IPS-18c (cell line): ENCODE measurements around the gene GPR148.

Experiments
- H3K4me3 ChIP-seq: 2 replicates; pipeline ENCODE4 v1.7.0; 2013; ENCODE audit warnings: low read depth, mild to moderate bottlenecking, low read length, moderate library complexity; ENCODE audit not compliant: insufficient read depth
- H3K9me3 ChIP-seq: one replicate; pipeline ENCODE4 v1.6.1; 2013; ENCODE audit warnings: mild to moderate bottlenecking, low read length, moderate library complexity; ENCODE audit not compliant: control insufficient read depth, insufficient read depth

The GPR148 gene

GRCh38 chr2:130764035-130764820 is 35.4 kb downstream of the GPR148 start:
- Histone ChIP-seq H3K9me3 (no peaks in the 10 kb centered on the region), H3K4me3 (no peak overlapping the region)

- Histone ChIP-seq H3K4me3 (no peak overlapping the region), H3K9me3 (no peaks in the 10 kb centered on the region)
Observed at GRCh38 chr2:130764821-130765115, 35.9 kb downstream of the GPR148 start.

GRCh38 chr2:130765464-130765863 is 36.6 kb downstream of the GPR148 start:
- H3K9me3 ChIP-seq = no peaks in the 10 kb centered on the region
- H3K4me3 ChIP-seq = no peak overlapping the region

- H3K9me3 ChIP-seq = no peaks in the 10 kb centered on the region
- no peak overlapping the region for H3K4me3 ChIP-seq
Observed at GRCh38 chr2:130766037-130766436, 37.2 kb downstream of the GPR148 start.

GRCh38 chr2:130766711-130767407 is 38.0 kb downstream of the GPR148 start:
- Histone ChIP-seq H3K9me3 (no peaks in the 10 kb centered on the region), H3K4me3 (no peak overlapping the region)

- no peaks in the 10 kb centered on the region for H3K9me3 ChIP-seq
Observed at GRCh38 chr2:130767408-130767775, 38.5 kb downstream of the GPR148 start.

GRCh38 chr2:130768191-130768855 is 39.5 kb downstream of the GPR148 start:
- Histone ChIP-seq H3K9me3 (no peaks in the 10 kb centered on the region), H3K4me3 (no peak overlapping the region)

More at GRCh38 chr2:130767408-130767775, 38.5 kb downstream of the GPR148 start:
- H3K4me3 ChIP-seq = no peak overlapping the region

GRCh38 chr2:130769343-130769907 is 40.6 kb downstream of the GPR148 start:
- Histone ChIP-seq H3K9me3 (no peaks in the 10 kb centered on the region), H3K4me3 (no peak overlapping the region)

GRCh38 chr2:130776550-130776949 is 47.7 kb downstream of the GPR148 start:
- H3K4me3 ChIP-seq = no peak overlapping the region
- no peaks in the 10 kb centered on the region for H3K9me3 ChIP-seq

GRCh38 chr2:130778781-130779180 is 49.9 kb downstream of the GPR148 start:
- Histone ChIP-seq H3K4me3 (no peak overlapping the region), H3K9me3 (no peaks in the 10 kb centered on the region)
